WTC11 (cell line): ENCODE results near the gene SAMHD1.

Experiments
- CREM ChIP-seq: sonication (generic); formaldehyde crosslinking; IDR thresholded peaks from 2 replicates; pipeline ENCODE4 v1.8.1; 2022; ENCODE audit warnings: mild to moderate bottlenecking, missing genetic modification reagents, moderate library complexity
- CTCF ChIP-seq: fragments of 200-600 bp; IDR thresholded peaks from 2 replicates; pipeline ENCODE4 v1.8.0; 2022; ENCODE audit warnings: antibody characterized with exemption
- E2F1 ChIP-seq: sonication (generic); formaldehyde crosslinking; IDR thresholded peaks from 2 replicates; pipeline ENCODE4 v1.8.0; 2022; ENCODE audit warnings: mild to moderate bottlenecking, missing genetic modification reagents
- GTF2I ChIP-seq: fragments of 250-450 bp; sonication (Bioruptor Pico); conservative IDR thresholded peaks from 2 replicates; pipeline ENCODE4 v1.4.0; 2021; ENCODE audit warnings: mild to moderate bottlenecking
- SOX15 ChIP-seq: fragments of 250-450 bp; sonication (Bioruptor Pico); IDR thresholded peaks from 2 replicates; pipeline ENCODE4 v1.9.0; 2021; ENCODE audit warnings: mild to moderate bottlenecking
- ZBTB21 ChIP-seq: sonication (generic); formaldehyde crosslinking; IDR thresholded peaks from 2 replicates; pipeline ENCODE4 v1.8.1; 2023; ENCODE audit warnings: mild to moderate bottlenecking, missing genetic modification reagents, borderline replicate concordance
- ZNF138 ChIP-seq: sonication (generic); formaldehyde crosslinking; conservative IDR thresholded peaks from 2 replicates; pipeline ENCODE4 v1.8.1; 2022; ENCODE audit warnings: mild to moderate bottlenecking, moderate library complexity, missing genetic modification reagents
- TF ChIP-seq, protein P1 (sequence below): sonication (generic); formaldehyde crosslinking; IDR thresholded peaks from 2 replicates; pipeline ENCODE4 v1.8.0; 2022; ENCODE audit warnings: mild to moderate bottlenecking, missing genetic modification reagents
- TF ChIP-seq, protein P2 (sequence below): sonication (generic); formaldehyde crosslinking; IDR thresholded peaks from 2 replicates; pipeline ENCODE4 v1.8.1; 2023; ENCODE audit warnings: mild to moderate bottlenecking, missing genetic modification reagents
- TF ChIP-seq, protein P3 (sequence below): fragments of 250-450 bp; sonication (Bioruptor Pico); IDR thresholded peaks from 2 replicates; pipeline ENCODE4 v1.9.0; 2021; ENCODE audit warnings: mild to moderate bottlenecking

- 0 out of 2 replicates have a peak, but pooled peaks have one; percentile 7 for TF ChIP-seq CTCF
- no peak for TF ChIP-seq GTF2I (CRISPR knock-in tag)
- no peak for TF ChIP-seq ZBTB21
- TF ChIP-seq, protein P1, sequence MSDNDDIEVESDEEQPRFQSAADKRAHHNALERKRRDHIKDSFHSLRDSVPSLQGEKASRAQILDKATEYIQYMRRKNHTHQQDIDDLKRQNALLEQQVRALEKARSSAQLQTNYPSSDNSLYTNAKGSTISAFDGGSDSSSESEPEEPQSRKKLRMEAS (CRISPR knock-in tag): no peak
- TF ChIP-seq SOX15 (CRISPR knock-in tag): no peak
- no peak for TF ChIP-seq E2F1 (CRISPR knock-in tag)
- no peak for TF ChIP-seq ZNF138 (CRISPR knock-in tag)
- TF ChIP-seq, protein P2, sequence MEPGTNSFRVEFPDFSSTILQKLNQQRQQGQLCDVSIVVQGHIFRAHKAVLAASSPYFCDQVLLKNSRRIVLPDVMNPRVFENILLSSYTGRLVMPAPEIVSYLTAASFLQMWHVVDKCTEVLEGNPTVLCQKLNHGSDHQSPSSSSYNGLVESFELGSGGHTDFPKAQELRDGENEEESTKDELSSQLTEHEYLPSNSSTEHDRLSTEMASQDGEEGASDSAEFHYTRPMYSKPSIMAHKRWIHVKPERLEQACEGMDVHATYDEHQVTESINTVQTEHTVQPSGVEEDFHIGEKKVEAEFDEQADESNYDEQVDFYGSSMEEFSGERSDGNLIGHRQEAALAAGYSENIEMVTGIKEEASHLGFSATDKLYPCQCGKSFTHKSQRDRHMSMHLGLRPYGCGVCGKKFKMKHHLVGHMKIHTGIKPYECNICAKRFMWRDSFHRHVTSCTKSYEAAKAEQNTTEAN (CRISPR knock-in tag): no peak
- no peak for TF ChIP-seq CREM (CRISPR knock-in tag)
- TF ChIP-seq, protein P3, sequence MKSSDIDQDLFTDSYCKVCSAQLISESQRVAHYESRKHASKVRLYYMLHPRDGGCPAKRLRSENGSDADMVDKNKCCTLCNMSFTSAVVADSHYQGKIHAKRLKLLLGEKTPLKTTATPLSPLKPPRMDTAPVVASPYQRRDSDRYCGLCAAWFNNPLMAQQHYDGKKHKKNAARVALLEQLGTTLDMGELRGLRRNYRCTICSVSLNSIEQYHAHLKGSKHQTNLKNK (CRISPR knock-in tag): no peak
Observed at GRCh38 chr20:36883977-36884535, 67.5 kb downstream of the SAMHD1 start.
